NOMO-1 treated with DMSO at 0.1 percent for 48 hours (cell line): ENCODE results near the gene TRIM31.

Experiments used
- DNase-seq: peaks from one replicate; lab custom pipeline; 2025; ENCODE audit not compliant: unreplicated experiment; lab: John Stamatoyannopoulos, UW

The TRIM31 gene, protein sequence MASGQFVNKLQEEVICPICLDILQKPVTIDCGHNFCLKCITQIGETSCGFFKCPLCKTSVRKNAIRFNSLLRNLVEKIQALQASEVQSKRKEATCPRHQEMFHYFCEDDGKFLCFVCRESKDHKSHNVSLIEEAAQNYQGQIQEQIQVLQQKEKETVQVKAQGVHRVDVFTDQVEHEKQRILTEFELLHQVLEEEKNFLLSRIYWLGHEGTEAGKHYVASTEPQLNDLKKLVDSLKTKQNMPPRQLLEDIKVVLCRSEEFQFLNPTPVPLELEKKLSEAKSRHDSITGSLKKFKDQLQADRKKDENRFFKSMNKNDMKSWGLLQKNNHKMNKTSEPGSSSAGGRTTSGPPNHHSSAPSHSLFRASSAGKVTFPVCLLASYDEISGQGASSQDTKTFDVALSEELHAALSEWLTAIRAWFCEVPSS

GRCh38 chr6:30113003-30113759 lies at the start of gene TRIM31:
TSS of gene TRIM31 (minus strand) at chr6:30113090. CDS start at chr6:30112805, 285 bp downstream.
- DNase-seq, result no peak

DNA sequence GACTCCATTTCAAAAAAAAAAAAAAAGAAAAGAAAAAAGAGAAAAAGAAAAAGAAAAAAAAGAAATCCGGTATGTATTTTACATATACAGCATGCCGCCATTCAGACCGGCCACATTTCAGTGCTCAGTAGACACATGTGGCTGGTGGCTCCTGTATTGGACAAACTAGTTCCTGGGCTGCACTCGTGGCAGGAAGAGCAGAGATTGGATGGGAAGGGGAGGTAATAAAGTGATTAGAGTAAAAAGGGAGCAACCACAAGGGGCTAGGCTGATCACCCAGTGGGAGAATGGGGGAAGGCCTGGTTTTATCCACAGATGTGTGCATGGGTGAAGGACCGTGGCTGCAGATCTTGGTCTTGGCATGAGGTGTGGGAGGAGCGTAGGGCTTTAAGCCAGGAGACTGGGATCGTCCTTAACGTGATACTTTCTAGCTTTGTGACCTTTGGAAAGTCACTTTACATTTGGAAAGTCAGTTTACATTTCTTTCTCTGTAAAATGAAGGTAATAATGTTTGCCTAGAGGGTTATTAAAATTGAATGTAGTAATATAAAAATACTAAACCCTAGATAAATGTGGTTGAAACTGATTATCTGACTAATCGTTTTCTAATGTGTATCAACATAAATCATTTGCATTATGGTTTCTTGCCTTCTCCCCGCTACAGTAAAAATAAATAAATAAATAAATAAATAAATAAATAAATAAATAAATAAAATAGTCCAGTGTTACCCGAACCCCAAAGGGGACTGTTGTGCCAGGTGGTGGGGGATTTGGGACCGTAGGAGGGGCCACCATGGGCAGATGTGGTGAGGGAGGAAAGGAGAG lies 49.6 kb upstream of the TRIM31 start:
- no peak for DNase-seq

DNA sequence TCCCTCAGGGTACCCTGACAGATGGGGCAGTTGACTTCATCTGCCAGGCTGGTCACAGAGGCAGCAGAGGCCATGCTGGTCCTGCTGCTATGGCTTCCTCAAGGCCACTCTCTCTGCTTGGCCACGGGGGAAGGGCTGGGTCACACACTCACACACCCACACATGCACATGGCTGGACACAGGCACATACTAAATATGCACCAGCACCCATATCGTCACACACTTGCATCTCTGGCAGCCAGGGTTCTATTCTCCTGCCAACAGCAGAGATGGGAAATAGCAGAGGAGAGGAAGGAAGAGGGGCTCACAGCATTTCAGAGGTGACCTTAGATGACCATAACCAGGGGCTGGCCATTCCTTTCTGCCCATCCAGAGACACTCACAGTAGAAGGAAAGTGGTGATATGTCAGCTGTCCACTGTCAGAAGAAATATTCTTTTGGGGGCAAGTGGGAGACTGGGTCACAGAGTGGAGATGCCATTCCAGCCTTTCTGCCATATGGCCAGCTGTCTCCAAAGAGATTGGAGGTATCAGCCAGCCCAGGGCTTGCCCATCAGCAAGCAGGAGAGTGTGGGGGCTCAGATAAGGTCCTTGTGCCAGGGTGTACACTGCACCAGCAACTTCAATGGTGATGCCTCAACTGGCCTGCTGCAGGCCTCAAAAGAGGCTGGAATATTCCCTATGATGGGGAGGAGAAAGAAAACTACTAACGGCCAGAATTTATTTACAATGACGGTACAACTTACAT lies 48.1 kb upstream of the TRIM31 start, which contains the start of gene TRIM10:
TSS of gene TRIM10 (minus strand) at position 427 of the 747 bp plus-strand sequence. CDS start at position 74, 353 bp downstream.
- DNase-seq, result no peak

DNA sequence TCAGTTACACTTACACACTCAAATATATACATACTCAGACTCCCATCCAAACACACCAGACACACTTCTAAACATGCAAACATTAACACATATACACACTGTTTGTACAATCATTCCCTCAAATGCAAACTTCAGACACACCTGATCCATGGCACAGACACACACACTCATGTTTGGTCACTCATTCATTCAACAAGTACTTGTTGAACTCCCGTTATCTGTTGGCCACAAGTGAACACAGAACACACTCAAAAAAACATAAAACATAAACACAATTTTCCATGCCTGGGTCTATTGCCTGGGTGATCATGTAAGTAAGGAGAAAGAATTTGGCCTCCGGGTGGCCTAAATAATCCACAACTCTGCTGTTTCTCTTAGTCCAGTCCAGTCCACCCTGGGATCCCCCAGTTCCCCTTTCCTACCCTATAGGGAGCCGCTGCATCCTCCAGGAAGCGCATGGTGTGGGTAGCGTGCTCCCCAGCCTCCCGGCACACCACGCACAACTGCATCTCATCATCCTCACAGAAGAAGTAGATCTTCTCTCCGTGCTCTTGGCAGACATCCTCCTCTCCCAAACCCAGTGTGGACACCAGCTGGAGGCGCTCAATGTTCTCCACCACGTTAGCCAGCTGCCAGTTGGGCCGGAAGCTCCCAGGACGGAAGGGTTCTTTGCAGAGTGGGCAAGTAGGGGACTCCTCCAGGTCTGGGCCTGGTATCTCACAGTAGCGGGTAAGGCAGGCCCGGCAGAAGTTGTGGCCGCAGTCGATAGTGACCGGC lies 47.3 kb upstream of the TRIM31 start:
- DNase-seq, result no peak

DNA sequence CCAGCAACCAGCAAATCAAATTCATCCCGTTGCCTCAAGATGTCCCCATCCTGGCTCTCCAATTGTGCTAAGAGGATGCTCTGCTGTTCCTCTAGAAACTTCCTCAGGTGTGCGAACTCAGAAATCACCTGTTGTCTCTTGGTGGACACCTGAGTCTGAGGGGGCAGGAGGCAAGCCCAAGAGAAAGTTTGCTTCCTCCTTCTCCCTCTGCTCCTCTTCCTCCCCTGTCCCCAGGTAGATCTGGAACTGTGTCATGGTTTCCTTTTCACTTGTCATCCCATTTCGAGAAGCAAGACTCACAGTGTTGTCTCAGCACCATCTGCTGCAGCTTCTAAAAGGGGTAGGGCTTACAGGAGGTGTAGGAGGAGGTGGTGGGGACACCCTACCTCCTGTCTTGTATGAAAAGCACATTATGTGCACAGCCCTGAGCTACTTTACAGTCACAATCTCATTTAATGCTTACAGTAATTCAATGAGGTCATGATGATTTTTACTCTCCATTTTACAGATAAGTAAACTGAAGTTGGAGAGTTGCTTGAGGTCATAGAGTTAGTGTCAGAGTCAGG lies 45.7 kb upstream of the TRIM31 start:
- no peak for DNase-seq

- DNase-seq, result no peak
Measured at GRCh38 chr6:30157999-30158398, 45.1 kb upstream of the TRIM31 start.

GRCh38 chr6:30157581-30157980 lies 44.7 kb upstream of the TRIM31 start:
- DNase-seq, result no peak

GRCh38 chr6:30156774-30157173 lies 43.9 kb upstream of the TRIM31 start:
- no peak for DNase-seq

DNA sequence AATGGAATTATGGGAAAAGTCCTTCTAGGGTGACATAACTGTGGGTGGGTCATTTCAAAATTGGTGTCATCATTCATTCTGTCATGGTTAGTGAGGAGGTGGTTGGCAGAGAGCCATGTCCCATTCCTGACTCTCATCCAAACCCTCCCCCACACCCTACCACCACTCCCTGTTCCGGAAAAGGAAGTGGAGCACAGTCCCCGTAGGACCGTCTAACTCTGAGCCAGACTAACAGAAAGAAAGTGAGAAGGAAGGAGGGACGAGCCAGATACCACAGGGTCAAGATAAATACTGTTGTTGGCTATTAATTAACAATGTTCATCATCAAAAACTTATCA lies 43.3 kb upstream of the TRIM31 start:
- no peak for DNase-seq

GRCh38 chr6:30155520-30156261 lies 42.8 kb upstream of the TRIM31 start:
- no peak for DNase-seq

DNA sequence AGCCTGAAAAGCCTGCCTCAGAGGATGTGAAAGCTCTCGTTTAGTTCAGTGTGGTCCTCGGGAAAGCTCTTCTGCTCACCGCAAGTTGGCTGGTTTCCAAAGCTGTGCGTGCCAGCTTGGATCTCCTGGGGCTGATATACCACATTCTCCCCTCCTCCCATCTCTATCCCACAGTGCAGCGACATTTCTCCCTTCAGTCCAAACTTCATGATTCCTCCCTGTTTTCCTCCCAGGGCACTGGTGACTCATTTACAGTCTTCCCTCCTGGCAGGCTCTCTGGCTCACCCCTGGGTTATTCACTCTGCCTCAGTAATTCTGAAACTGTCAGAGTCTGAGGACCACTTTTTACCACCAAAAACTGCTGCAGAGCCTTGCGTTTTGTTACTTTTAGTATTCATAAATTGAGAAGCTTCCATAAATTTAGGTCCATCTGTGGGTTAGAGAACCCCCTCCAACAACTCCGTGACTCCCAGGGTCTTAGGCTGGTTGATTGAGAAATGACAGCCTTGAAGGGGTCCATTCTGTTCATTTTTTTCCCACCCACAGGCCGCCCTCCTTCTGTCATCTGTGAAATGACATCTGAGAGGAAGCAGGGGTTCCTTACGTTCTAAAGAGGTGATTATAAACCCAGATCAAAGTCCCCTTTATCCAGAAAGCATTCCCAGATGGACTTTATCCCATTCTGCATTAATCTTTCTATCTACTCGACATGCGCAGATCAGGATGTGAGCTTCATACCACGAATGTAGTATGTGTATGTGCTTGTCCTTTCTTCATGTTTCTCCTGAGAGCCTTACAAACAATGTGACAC lies 42.0 kb upstream of the TRIM31 start:
- DNase-seq, result no peak

DNA sequence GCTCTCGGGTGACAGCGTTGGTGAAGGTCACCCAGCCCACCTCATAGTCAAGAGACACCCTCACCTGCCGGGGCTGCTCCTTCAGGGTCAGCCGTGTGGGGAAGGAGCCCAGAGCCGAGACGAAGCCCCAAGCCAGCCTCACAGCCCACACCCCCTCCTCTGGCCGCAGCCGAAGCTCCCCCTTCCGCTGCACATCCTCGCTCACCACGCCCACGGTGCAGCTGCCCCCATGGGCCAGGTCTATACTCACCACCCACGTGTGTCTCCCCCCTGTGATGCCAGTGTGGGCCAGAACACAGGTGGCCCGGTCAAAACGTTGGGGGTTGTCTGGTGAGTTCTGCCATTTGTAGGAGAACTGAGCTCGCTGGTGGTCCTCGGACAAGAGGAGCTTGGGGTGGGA lies 41.2 kb upstream of the TRIM31 start:
- no peak for DNase-seq

DNA sequence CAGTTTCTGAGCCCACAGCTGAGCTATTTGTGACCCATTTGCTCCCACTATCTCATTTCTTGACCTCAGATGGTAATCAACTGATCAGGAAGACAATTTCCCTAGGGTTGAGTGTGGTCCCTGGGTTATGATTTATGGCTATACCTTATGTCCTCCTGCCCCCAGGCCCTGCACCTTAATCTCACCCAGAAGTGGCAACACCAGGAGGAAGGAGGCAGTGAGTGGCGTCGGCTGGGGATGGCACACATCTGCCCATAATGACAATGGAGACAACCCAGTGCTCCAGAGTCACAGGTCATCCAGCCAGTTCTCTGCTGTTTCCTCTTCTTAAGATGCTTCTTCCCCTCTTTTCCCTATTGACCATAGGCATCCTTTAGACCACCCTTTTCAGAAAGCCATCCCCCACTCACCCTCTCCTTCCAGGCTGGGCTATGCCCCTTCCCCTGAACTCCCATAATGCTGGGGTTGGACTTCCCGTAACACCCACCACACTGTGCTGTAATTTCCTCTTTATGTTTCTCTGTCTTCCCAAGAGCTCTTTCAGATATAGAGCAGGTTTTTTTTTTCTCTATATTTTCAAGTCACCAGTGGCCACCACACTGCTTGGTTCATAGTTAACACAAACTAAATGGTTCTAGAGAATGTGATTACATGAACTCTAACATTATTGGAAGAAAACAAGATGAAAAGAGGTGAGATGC lies 40.2 kb upstream of the TRIM31 start:
- no peak for DNase-seq

DNA sequence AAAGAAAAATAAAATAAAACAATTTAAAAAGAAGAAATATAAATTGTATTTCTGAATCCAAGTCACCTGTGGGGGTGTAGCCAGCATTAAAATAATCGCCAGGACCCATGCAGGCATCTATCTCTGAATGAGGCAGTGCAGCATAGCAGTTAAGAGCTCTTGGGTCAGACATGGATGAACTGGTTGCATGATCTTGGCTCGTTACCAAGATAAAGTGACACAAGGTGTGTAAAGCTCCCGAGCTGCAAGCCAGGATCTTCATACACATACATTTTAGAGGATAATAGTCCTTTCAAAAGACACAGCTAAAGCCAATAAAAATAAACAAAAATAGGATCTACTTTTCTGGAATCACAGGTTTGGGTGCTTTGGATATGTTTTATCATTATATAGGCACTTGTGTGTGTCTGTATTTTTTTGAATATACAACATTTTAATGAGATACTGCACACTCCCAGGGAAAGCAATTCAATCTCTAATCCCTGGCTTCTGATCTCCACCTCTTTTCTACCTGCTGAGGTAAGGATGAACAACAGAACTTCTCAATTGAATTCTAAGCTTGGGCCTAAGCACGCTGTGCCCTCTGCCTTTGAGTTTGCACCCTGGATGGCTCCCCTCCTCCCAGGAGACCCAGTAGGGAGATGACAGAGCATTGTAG lies 39.3 kb upstream of the TRIM31 start:
- no peak for DNase-seq

GRCh38 chr6:30151580-30151979 lies 38.7 kb upstream of the TRIM31 start:
- DNase-seq, result no peak

DNA sequence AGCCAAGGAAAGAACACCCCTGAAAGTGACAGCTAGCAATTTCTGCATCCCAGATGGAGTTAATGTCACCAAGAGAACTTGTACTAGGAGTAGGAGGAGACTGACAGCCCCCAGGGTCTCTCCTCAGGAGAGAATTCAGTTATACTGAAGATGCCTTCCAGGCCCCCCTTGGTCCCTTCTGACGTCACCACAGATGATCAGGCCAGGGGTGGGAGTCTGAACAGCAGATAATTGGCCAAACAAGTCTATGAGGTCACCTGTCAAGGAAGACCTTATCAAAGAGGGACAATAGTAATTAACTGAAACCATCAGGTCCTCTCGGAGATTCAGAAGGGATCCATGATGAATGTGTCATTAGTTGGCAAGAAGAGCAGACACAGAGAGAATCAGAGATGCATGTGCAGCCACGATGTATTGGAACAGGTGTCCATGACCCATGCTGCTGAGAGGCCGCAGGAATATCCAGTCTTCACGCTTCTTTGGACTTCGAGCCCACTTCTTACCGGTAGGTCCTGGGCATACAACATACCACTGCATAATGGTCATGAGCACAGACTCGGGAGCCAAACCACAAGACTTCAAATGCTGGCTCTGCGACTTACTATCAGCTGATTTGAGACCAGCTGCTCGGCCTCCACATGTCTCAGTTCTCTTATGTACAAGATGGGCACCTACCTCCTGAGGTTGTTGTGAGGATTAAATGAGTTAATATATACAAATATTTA lies 37.9 kb upstream of the TRIM31 start:
- DNase-seq, result no peak
